Prostate gland (tissue), 2 donors: Measurements from ENCODE around the gene RASA1. TPM values are rescaled to one million over a fixed set of nuclear protein-coding genes. Genes with fewer than 3 reads are reported as not detected.
"Not testable (repeated sequence)": the region's sequence is repeated elsewhere in the genome, so short reads cannot be mapped to it uniquely, and the experiment has no call there.

Source experiments
- DNase-seq: peaks from one replicate; pipeline ENCODE4 v3.0.0-alpha.2; 2019; ENCODE audit warnings: low spot score
- H3K27ac ChIP-seq, 2 donors: fragments of 200-600 bp; sonication (generic); 2 replicates each; pipeline ENCODE4 v1.5.1; 2017 to 2019
- H3K27me3 ChIP-seq: fragments of 200-600 bp; sonication (generic); replicated peaks from 2 replicates; pipeline ENCODE4 v1.5.1; 2019; ENCODE audit not compliant: insufficient read depth
- H3K36me3 ChIP-seq, 2 donors: fragments of 200-600 bp; sonication (generic); 1 replicate in 1 of 2; 2 replicates in 1 of 2; pipeline versions ENCODE4 v1.5.1 to v1.8.1; 2017 to 2019
- H3K4me1 ChIP-seq: fragments of 200-600 bp; sonication (generic); replicated peaks from 2 replicates; pipeline ENCODE4 v1.5.1; 2019
- H3K4me3 ChIP-seq, 2 donors: fragments of 200-600 bp; sonication (generic); 2 replicates each; pipeline ENCODE4 v1.5.1; 2017 to 2019
- H3K9me3 ChIP-seq: fragments of 200-600 bp; sonication (generic); 2 replicates; pipeline ENCODE4 v1.5.1; 2017
- POLR2A ChIP-seq: fragments of 450-650 bp; IDR thresholded peaks from one replicate; pipeline ENCODE4 v1.6.1; 2016; ENCODE audit warnings: antibody characterized with exemption, mild to moderate bottlenecking
- POLR2AphosphoS5 ChIP-seq: sonication (generic); formaldehyde crosslinking; IDR thresholded peaks from one replicate; pipeline ENCODE4 v1.6.1; 2017; ENCODE audit warnings: antibody characterized with exemption
- WGBS: methylation state at CpG from one replicate; pipeline ENCODE4 v1.1.5; 2018; 5-methylcytosine and 5-hydroxymethylcytosine counted together
- intact Hi-C: fragments of 100-400 bp; cut with DNase I; formaldehyde crosslinking; loops from one replicate; pipeline ENCODE4 v1.14.2; 2022
- total RNA-seq, 2 donors: library from RNA; depleted of rRNA; stranded (reverse); fragments of >200 nt; gene quantifications; one replicate each; pipeline ENCODE4 v1.1.0, GENCODE V29; 2016
- TF ChIP-seq, protein P1 (sequence below), 4 experiments: fragments of 200-600 bp in 2 of 4; fragments of 450-650 bp in 2 of 4; sonication (generic) in 2 of 4; IDR thresholded peaks; 1 replicate in 3 of 4; 2 replicates in 1 of 4; pipeline ENCODE4 v1.5.1; 2016 to 2019; ENCODE audit warnings: antibody characterized with exemption in 4 of 4, mild to moderate bottlenecking in 2 of 4, moderate library complexity in 2 of 4

Gene RASA1
- total RNA-seq, 2 donors from 2014 or later: 22.2 to 36.8 TPM

DNA sequence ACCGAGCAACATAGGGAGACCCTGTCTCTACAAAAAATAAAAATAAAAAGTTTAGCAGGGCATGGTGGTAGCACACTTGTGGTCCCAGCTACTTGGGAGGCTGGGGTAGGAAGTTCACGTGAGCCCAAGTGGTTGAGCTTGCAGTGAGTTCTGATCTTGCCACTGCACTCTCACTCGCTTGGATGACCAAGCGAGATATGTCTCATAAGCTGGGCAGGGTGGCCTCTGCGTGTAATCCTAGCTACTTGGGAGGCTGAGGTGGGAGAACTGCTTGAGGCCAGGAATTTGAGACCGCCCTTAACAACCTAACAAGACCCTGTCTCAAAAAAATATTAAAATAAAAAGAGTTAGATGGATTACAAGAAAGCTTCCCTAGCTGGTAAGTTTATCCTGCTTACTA is 32.5 kb downstream of the RASA1 start:
- no peaks in the 10 kb centered on the region for H3K4me1 ChIP-seq
- no peaks in the 10 kb centered on the region for H3K36me3 ChIP-seq
- DNase-seq: no peak
- no peaks in the 10 kb centered on the region for H3K27me3 ChIP-seq
- no peak overlapping the region for H3K4me3 ChIP-seq
- TF ChIP-seq POLR2A (no peak), POLR2AphosphoS5 (no peak)
- TF ChIP-seq, protein P1, sequence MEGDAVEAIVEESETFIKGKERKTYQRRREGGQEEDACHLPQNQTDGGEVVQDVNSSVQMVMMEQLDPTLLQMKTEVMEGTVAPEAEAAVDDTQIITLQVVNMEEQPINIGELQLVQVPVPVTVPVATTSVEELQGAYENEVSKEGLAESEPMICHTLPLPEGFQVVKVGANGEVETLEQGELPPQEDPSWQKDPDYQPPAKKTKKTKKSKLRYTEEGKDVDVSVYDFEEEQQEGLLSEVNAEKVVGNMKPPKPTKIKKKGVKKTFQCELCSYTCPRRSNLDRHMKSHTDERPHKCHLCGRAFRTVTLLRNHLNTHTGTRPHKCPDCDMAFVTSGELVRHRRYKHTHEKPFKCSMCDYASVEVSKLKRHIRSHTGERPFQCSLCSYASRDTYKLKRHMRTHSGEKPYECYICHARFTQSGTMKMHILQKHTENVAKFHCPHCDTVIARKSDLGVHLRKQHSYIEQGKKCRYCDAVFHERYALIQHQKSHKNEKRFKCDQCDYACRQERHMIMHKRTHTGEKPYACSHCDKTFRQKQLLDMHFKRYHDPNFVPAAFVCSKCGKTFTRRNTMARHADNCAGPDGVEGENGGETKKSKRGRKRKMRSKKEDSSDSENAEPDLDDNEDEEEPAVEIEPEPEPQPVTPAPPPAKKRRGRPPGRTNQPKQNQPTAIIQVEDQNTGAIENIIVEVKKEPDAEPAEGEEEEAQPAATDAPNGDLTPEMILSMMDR (IDR thresholded peaks at IDR 0.05): no peak
- WGBS: 92% methylated on average over 6 of the region's 6 CpGs
- no peaks in the 10 kb centered on the region for H3K9me3 ChIP-seq
- no peak overlapping the region for H3K27ac ChIP-seq
- intact Hi-C loops: no loop called here

- Histone ChIP-seq H3K9me3 (no peaks in the 10 kb centered on the region), H3K36me3 (no peaks in the 10 kb centered on the region), H3K4me1 (no peaks in the 10 kb centered on the region), H3K4me3 (no peak overlapping the region), H3K27me3 (no peaks in the 10 kb centered on the region), H3K27ac (no peak overlapping the region)
- TF ChIP-seq, protein P1 (IDR thresholded peaks at IDR 0.05): no peak
- TF ChIP-seq POLR2A: no peak
- no peak for TF ChIP-seq POLR2AphosphoS5
- 87% methylated on average over 2 of the region's 2 CpGs for WGBS
- no peak for DNase-seq
- intact Hi-C loops: no loop called here
Measured at GRCh38 chr5:87300744-87301143, 33.1 kb downstream of the RASA1 start.

DNA sequence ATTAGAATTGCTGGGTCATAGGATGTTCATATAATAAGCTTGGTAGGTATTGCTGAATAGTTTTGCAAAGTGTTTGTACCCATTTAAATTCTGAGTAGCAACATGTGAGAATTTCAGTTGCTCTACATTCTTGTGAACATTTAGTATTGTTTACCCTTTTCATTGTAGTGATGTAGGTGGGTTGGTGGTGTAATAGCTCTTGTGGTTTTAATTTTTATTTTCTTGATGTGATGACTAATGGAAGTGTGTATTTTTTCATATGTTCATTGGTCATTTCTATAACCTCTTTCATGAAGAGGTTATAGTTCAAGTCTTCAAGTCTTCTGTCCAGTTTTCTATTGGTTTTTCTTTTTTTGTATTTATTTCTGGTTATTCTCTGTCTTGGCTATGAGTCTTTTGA is 34.4 kb downstream of the RASA1 start:
- no peaks in the 10 kb centered on the region for H3K9me3 ChIP-seq
- intact Hi-C loops: no loop called here
- no peak for DNase-seq
- no peaks in the 10 kb centered on the region for H3K36me3 ChIP-seq
- no peak overlapping the region for H3K4me3 ChIP-seq
- no peaks in the 10 kb centered on the region for H3K27me3 ChIP-seq
- no peaks in the 10 kb centered on the region for H3K4me1 ChIP-seq
- no peak for TF ChIP-seq POLR2A
- TF ChIP-seq, protein P1 (IDR thresholded peaks at IDR 0.05): no peak
- no peak for TF ChIP-seq POLR2AphosphoS5
- H3K27ac ChIP-seq: no peak overlapping the region

- WGBS: 89% methylated on average over 2 of the region's 2 CpGs
- no peak overlapping the region for H3K27ac ChIP-seq
- TF ChIP-seq POLR2A: no peak
- TF ChIP-seq, protein P1 (IDR thresholded peaks at IDR 0.05): no peak
- TF ChIP-seq POLR2AphosphoS5: no peak
- intact Hi-C loops: no loop called here
- H3K4me1 ChIP-seq: no peaks in the 10 kb centered on the region
- no peaks in the 10 kb centered on the region for H3K9me3 ChIP-seq
- H3K4me3 ChIP-seq: no peak overlapping the region
- no peaks in the 10 kb centered on the region for H3K27me3 ChIP-seq
- H3K36me3 ChIP-seq: no peaks in the 10 kb centered on the region
- DNase-seq: no peak
Measured at GRCh38 chr5:87303324-87303723, 35.6 kb downstream of the RASA1 start.

GRCh38 chr5:87306090-87306489 is 38.4 kb downstream of the RASA1 start:
- H3K4me1 ChIP-seq, H3K9me3 ChIP-seq, intact Hi-C loops, DNase-seq, H3K27ac ChIP-seq, H3K4me3 ChIP-seq, H3K27me3 ChIP-seq, H3K36me3 ChIP-seq: not testable (repeated sequence)
- 97% methylated on average over 2 of the region's 2 CpGs for WGBS
